SK-N-SH treated with all-trans-retinoic acid at 6 μM for 48 hours (cell line): ENCODE measurements around the gene TADA3.

Experiments
- BACH2 ChIP-seq: fragments of 250-450 bp; sonication (Bioruptor Pico); IDR thresholded peaks from 2 replicates; pipeline ENCODE4 v1.9.0; 2021; ENCODE audit warnings: mild to moderate bottlenecking, borderline replicate concordance
- ISL1 ChIP-seq: fragments of 250-450 bp; sonication (Bioruptor Pico); IDR thresholded peaks from 2 replicates; pipeline ENCODE4 v2.1.2; 2022; ENCODE audit warnings: mild to moderate bottlenecking, moderate library complexity
- OSR1 ChIP-seq: fragments of 250-450 bp; sonication (Bioruptor Pico); IDR thresholded peaks from 2 replicates; pipeline ENCODE4 v1.8.0; 2022; ENCODE audit warnings: moderate library complexity, mild to moderate bottlenecking, inconsistent platforms
- PPARA ChIP-seq: fragments of 250-450 bp; sonication (Bioruptor Pico); IDR thresholded peaks from 2 replicates; pipeline ENCODE4 v1.5.0; 2020; ENCODE audit warnings: mild to moderate bottlenecking, borderline replicate concordance
- RARB ChIP-seq: fragments of 250-450 bp; sonication (Bioruptor Pico); IDR thresholded peaks from 2 replicates; pipeline ENCODE4 v1.8.0; 2021; ENCODE audit warnings: mild to moderate bottlenecking, moderate library complexity
- TOX ChIP-seq: fragments of 250-450 bp; sonication (Bioruptor Pico); IDR thresholded peaks from 2 replicates; pipeline ENCODE4 v1.8.0; 2021; ENCODE audit warnings: mild to moderate bottlenecking, moderate library complexity, borderline replicate concordance
- ZC3H10 ChIP-seq: fragments of 250-450 bp; sonication (Bioruptor Pico); IDR thresholded peaks from 2 replicates; pipeline ENCODE4 v1.5.1; 2021; ENCODE audit warnings: mild to moderate bottlenecking, moderate library complexity
- ZFP3 ChIP-seq: fragments of 250-450 bp; sonication (Bioruptor Pico); IDR thresholded peaks from 2 replicates; pipeline ENCODE4 v1.5.0; 2020; ENCODE audit warnings: mild to moderate bottlenecking, moderate library complexity
- ZFP30 ChIP-seq: fragments of 450-650 bp; formaldehyde crosslinking; IDR thresholded peaks from 2 replicates; pipeline ENCODE4 v1.5.0; 2022; ENCODE audit warnings: mild to moderate bottlenecking, moderate library complexity
- ZNF565 ChIP-seq: fragments of 450-650 bp; formaldehyde crosslinking; conservative IDR thresholded peaks from 2 replicates; pipeline ENCODE4 v1.5.0; 2020; ENCODE audit warnings: low read depth, mild to moderate bottlenecking, moderate library complexity
- ZNF8 ChIP-seq: fragments of 450-650 bp; formaldehyde crosslinking; IDR thresholded peaks from 2 replicates; pipeline ENCODE4 v1.5.0; 2020; ENCODE audit warnings: mild to moderate bottlenecking, moderate library complexity
- TF ChIP-seq, protein P1 (sequence below): fragments of 250-450 bp; sonication (Bioruptor Pico); IDR thresholded peaks from 2 replicates; pipeline ENCODE4 v1.5.1; 2020; ENCODE audit warnings: low read depth, mild to moderate bottlenecking, moderate library complexity
- TF ChIP-seq, protein P2 (sequence below): fragments of 250-450 bp; sonication (Bioruptor Pico); IDR thresholded peaks from 2 replicates; pipeline ENCODE4 v1.8.0; 2021; ENCODE audit warnings: low read depth, mild to moderate bottlenecking, moderate library complexity, borderline replicate concordance
- TF ChIP-seq, protein P3 (sequence below): fragments of 250-450 bp; sonication (Bioruptor Pico); IDR thresholded peaks from 2 replicates; pipeline ENCODE4 v1.8.0; 2020; ENCODE audit warnings: mild to moderate bottlenecking, moderate library complexity, borderline replicate concordance

DNA sequence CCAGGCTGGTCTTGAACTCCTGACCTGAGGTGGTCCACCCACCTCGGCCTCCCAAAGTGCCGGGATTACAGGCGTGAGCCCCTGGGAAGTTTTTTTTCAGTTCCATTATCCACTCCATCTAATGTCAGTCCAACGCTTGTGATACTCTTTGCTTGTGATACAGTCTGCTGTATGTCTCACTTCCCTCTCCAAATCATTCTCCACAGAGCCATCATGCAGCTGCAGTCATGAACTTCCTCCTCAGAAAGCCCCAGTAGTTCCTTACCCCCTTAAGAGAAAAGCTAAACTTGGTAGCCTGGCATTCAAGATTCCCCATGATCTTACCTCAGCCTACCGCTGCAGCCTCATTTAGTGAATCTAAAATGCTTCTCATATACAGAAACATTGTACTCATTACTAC lies 2.9 kb upstream of the TADA3 start:
- TF ChIP-seq RARB (CRISPR knock-in tag), result no peak
- TF ChIP-seq ZNF565 (CRISPR knock-in tag), result no peak
- no peak for TF ChIP-seq BACH2 (CRISPR knock-in tag)
- TF ChIP-seq ZFP30 (CRISPR knock-in tag), result no peak
- no peak for TF ChIP-seq OSR1 (CRISPR knock-in tag)
- TF ChIP-seq, protein P1, sequence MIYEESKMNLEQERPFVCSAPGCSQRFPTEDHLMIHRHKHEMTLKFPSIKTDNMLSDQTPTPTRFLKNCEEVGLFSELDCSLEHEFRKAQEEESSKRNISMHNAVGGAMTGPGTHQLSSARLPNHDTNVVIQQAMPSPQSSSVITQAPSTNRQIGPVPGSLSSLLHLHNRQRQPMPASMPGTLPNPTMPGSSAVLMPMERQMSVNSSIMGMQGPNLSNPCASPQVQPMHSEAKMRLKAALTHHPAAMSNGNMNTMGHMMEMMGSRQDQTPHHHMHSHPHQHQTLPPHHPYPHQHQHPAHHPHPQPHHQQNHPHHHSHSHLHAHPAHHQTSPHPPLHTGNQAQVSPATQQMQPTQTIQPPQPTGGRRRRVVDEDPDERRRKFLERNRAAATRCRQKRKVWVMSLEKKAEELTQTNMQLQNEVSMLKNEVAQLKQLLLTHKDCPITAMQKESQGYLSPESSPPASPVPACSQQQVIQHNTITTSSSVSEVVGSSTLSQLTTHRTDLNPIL (CRISPR knock-in tag), result no peak
- no peak for TF ChIP-seq PPARA
- TF ChIP-seq, protein P2, sequence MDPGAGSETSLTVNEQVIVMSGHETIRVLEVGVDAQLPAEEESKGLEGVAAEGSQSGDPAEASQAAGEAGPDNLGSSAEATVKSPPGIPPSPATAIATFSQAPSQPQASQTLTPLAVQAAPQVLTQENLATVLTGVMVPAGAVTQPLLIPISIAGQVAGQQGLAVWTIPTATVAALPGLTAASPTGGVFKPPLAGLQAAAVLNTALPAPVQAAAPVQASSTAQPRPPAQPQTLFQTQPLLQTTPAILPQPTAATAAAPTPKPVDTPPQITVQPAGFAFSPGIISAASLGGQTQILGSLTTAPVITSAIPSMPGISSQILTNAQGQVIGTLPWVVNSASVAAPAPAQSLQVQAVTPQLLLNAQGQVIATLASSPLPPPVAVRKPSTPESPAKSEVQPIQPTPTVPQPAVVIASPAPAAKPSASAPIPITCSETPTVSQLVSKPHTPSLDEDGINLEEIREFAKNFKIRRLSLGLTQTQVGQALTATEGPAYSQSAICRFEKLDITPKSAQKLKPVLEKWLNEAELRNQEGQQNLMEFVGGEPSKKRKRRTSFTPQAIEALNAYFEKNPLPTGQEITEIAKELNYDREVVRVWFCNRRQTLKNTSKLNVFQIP (CRISPR knock-in tag), result no peak
- TF ChIP-seq, protein P3, sequence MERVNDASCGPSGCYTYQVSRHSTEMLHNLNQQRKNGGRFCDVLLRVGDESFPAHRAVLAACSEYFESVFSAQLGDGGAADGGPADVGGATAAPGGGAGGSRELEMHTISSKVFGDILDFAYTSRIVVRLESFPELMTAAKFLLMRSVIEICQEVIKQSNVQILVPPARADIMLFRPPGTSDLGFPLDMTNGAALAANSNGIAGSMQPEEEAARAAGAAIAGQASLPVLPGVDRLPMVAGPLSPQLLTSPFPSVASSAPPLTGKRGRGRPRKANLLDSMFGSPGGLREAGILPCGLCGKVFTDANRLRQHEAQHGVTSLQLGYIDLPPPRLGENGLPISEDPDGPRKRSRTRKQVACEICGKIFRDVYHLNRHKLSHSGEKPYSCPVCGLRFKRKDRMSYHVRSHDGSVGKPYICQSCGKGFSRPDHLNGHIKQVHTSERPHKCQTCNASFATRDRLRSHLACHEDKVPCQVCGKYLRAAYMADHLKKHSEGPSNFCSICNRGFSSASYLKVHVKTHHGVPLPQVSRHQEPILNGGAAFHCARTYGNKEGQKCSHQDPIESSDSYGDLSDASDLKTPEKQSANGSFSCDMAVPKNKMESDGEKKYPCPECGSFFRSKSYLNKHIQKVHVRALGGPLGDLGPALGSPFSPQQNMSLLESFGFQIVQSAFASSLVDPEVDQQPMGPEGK, result no peak
- no peak for TF ChIP-seq ZNF8 (CRISPR knock-in tag)
- no peak for TF ChIP-seq TOX (CRISPR knock-in tag)
- no peak for TF ChIP-seq ZC3H10 (CRISPR knock-in tag)
- TF ChIP-seq ISL1, result no peak
- no peak for TF ChIP-seq ZFP3 (CRISPR knock-in tag)
